Measurements from ENCODE around the gene INHBC. TPM values are rescaled to one million over a fixed set of nuclear protein-coding genes. Genes with fewer than 3 reads are reported as not detected.

INHBC gene
- total RNA-seq, 1 experiment from 2014 or later: 0.20 TPM

DNA sequence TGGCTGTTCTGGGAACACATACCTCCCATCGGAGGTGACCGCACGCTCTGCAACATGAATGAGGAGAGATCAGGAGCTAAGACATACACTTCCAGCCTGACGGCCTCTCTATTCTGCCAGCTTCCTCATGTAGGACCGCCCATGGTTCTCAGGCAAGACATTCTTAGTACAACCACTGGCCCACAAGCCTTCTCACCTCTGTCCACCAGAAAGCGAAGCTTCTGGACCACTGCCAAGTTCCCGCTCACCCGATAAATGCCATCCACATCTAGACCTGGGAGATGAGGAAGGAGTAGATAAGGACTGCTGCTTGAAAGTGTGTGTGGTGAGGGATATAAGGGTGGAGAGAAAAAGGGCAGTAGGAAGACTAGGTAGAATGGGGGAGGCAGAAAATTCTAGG lies 39.8 kb downstream of the INHBC start:
- ATAC-seq: no peak
- RAD21 ChIA-PET (ENCODE audit: low non-redundant PET in 1 of 2, low total read pairs in 2 of 2, uncharacterized antibody in 2 of 2, unreplicated experiment in 2 of 2): no interaction called here
- H3K9me2 ChIP-seq (ENCODE audit: insufficient read depth): no peaks in the 10 kb centered on the region
- no peaks in the 10 kb centered on the region for H3K36me3 ChIP-seq (ENCODE audit: control insufficient read depth in 1 of 2, insufficient read depth in 2 of 2, low read length in 2 of 2)
- H3K4me3 ChIP-seq (replicated peaks in 1 of 2; ENCODE audit: low read depth in 1 of 2, low read length in 2 of 2): no peak overlapping the region
- peaks cover 23% of the 10 kb centered on the region; the same call in 1 of the 2 replicates for H3K27me3 ChIP-seq (ENCODE audit: insufficient read depth, low read length)
- BruUV-seq (replicated peaks): no TSS peak
- H4K20me1 ChIP-seq (ENCODE audit: insufficient read depth): no peaks in the 10 kb centered on the region
- intact Hi-C loops (cut with micrococcal nuclease): no loop called here
- peaks cover 0 to 16% of the 10 kb centered on the region in 2 experiments; a peak in 2 of 4 replicates for H3K4me1 ChIP-seq (ENCODE audit: control insufficient read depth in 1 of 2, insufficient read depth in 2 of 2, low read length in 2 of 2)
- no peak overlapping the region for H3K27ac ChIP-seq (ENCODE audit: low read depth, low read length)
- no peak for DNase-seq (ENCODE audit: low read depth, low spot score)
- no peaks in the 10 kb centered on the region for H3K9me3 ChIP-seq (ENCODE audit: control insufficient read depth in 1 of 2, insufficient read depth in 1 of 2, low read depth in 1 of 2, low read length in 2 of 2)
- H3K4me2 ChIP-seq (ENCODE audit: low read length): no peak overlapping the region
- no peak for TF ChIP-seq EZH2phosphoT487 (IDR thresholded peaks at IDR 0.05; ENCODE audit: borderline replicate concordance)
- no peak for TF ChIP-seq POLR2AphosphoS5 (IDR thresholded peaks at IDR 0.05; ENCODE audit: low read depth, low read length)
- TF ChIP-seq, protein P1, sequence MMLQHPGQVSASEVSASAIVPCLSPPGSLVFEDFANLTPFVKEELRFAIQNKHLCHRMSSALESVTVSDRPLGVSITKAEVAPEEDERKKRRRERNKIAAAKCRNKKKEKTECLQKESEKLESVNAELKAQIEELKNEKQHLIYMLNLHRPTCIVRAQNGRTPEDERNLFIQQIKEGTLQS (IDR thresholded peaks at IDR 0.05): no peak
- no peak for TF ChIP-seq TCF7L2 (IDR thresholded peaks at IDR 0.05; ENCODE audit: borderline replicate concordance, extremely low read depth, insufficient read depth, insufficient read length)
- no peak overlapping the region for H2AFZ ChIP-seq (ENCODE audit: low read depth, low read length, poor library complexity, severe bottlenecking)
- CTCF ChIA-PET: no interaction called here
- POLR2A ChIA-PET: interaction anchor here (0.6 kb wide), 1 partner anchor 30 kb away, joined by 4 read pairs; no protein-coding TSS in a partner anchor
- H3K9ac ChIP-seq (ENCODE audit: low read length): no peak overlapping the region
- no peaks in the 10 kb centered on the region for H3K79me2 ChIP-seq (ENCODE audit: insufficient read depth, low read length)

- H3K9me3 ChIP-seq (ENCODE audit: control insufficient read depth in 1 of 2, insufficient read depth in 1 of 2, low read depth in 1 of 2, low read length in 2 of 2): no peaks in the 10 kb centered on the region
- H3K9ac ChIP-seq (ENCODE audit: low read length): no peak overlapping the region
- H2AFZ ChIP-seq (ENCODE audit: low read depth, low read length, poor library complexity, severe bottlenecking): no peak overlapping the region
- H3K4me1 ChIP-seq (ENCODE audit: control insufficient read depth in 1 of 2, insufficient read depth in 2 of 2, low read length in 2 of 2): peaks cover 0 to 16% of the 10 kb centered on the region in 2 experiments; a peak in 2 of 4 replicates
- ATAC-seq (no peak), DNase-seq (ENCODE audit: low read depth, low spot score) (no peak)
- H3K27me3 ChIP-seq (ENCODE audit: insufficient read depth, low read length): peaks cover 21% of the 10 kb centered on the region; the same call in 1 of the 2 replicates
- POLR2A ChIA-PET: interaction anchor here (0.6 kb wide), 1 partner anchor 29 kb away, joined by 4 read pairs; no protein-coding TSS in a partner anchor
- no peaks in the 10 kb centered on the region for H4K20me1 ChIP-seq (ENCODE audit: insufficient read depth)
- no TSS peak for BruUV-seq (replicated peaks)
- no peaks in the 10 kb centered on the region for H3K79me2 ChIP-seq (ENCODE audit: insufficient read depth, low read length)
- RAD21 ChIA-PET (ENCODE audit: low non-redundant PET in 1 of 2, low total read pairs in 2 of 2, uncharacterized antibody in 2 of 2, unreplicated experiment in 2 of 2): interaction anchor here in 1 of 2 experiments (0.7 kb wide), 1 partner anchor 16 kb away, joined by 3 read pairs; no protein-coding TSS in a partner anchor
- H3K36me3 ChIP-seq (ENCODE audit: control insufficient read depth in 1 of 2, insufficient read depth in 2 of 2, low read length in 2 of 2): no peaks in the 10 kb centered on the region
- H3K4me2 ChIP-seq (ENCODE audit: low read length): no peak overlapping the region
- H3K27ac ChIP-seq (ENCODE audit: low read depth, low read length): no peak overlapping the region
- intact Hi-C loops (cut with micrococcal nuclease): no loop called here
- CTCF ChIA-PET: no interaction called here
- no peak for TF ChIP-seq POLR2AphosphoS5 (IDR thresholded peaks at IDR 0.05; ENCODE audit: low read depth, low read length)
- TF ChIP-seq, protein P1 (IDR thresholded peaks at IDR 0.05): no peak
- no peak for TF ChIP-seq CEBPB (IDR thresholded peaks at IDR 0.05; ENCODE audit: low read depth)
- TF ChIP-seq ZBTB33 (IDR thresholded peaks at IDR 0.05; ENCODE audit: extremely low read depth, insufficient replicate concordance, low read length): no peak
- no peak for TF ChIP-seq EZH2phosphoT487 (IDR thresholded peaks at IDR 0.05; ENCODE audit: borderline replicate concordance)
- no peak for TF ChIP-seq SP1 (IDR thresholded peaks at IDR 0.05; ENCODE audit: low read depth)
- TF ChIP-seq ZNF274 (IDR thresholded peaks at IDR 0.05; ENCODE audit: low read depth, low read length): no peak
- H3K4me3 ChIP-seq (replicated peaks in 1 of 2; ENCODE audit: low read depth in 1 of 2, low read length in 2 of 2): no peak overlapping the region
- H3K9me2 ChIP-seq (ENCODE audit: insufficient read depth): no peaks in the 10 kb centered on the region
These were observed 40.3 kb downstream of the INHBC start for GRCh38 chr12:57474862-57475261.
